ENCODE results near the gene CREBZF. TPM values are rescaled to one million over a fixed set of nuclear protein-coding genes. Genes with fewer than 3 reads are reported as not detected.
A peak's percentile ranks its signal among the peaks of the same experiment; 100 is the strongest.

The CREBZF gene
- total and polyA plus RNA-seq, 2 experiments from 2014 or later = 46.0 to 69.7 TPM

GRCh38 chr11:85709941-85710702 lies 45.2 kb upstream of the CREBZF start:
- no peak for TF ChIP-seq EZH2 (IDR thresholded peaks at IDR 0.05; ENCODE audit: borderline replicate concordance)
- TF ChIP-seq EZH2phosphoT487 (IDR thresholded peaks at IDR 0.05; ENCODE audit: low read depth, severe bottlenecking, unreplicated experiment) = no peak
- TF ChIP-seq, protein P1, sequence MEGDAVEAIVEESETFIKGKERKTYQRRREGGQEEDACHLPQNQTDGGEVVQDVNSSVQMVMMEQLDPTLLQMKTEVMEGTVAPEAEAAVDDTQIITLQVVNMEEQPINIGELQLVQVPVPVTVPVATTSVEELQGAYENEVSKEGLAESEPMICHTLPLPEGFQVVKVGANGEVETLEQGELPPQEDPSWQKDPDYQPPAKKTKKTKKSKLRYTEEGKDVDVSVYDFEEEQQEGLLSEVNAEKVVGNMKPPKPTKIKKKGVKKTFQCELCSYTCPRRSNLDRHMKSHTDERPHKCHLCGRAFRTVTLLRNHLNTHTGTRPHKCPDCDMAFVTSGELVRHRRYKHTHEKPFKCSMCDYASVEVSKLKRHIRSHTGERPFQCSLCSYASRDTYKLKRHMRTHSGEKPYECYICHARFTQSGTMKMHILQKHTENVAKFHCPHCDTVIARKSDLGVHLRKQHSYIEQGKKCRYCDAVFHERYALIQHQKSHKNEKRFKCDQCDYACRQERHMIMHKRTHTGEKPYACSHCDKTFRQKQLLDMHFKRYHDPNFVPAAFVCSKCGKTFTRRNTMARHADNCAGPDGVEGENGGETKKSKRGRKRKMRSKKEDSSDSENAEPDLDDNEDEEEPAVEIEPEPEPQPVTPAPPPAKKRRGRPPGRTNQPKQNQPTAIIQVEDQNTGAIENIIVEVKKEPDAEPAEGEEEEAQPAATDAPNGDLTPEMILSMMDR (IDR thresholded peaks at IDR 0.05; ENCODE audit: poor library complexity) = no peak
- WGBS (ENCODE audit: low lambda C conversion rate, missing lambda C conversion rate) = 71% methylated on average over 5 of the region's 5 CpGs
- Histone ChIP-seq H3K36me3 (replicated peaks; ENCODE audit: insufficient read depth, low read depth) (no peaks in the 10 kb centered on the region), H2AFZ (peak overlapping the region; percentile 17), H3K79me2 (no peaks in the 10 kb centered on the region), H3K4me2 (no peak overlapping the region), H3K27ac (no peak overlapping the region), H3K9me3 (ENCODE audit: low read depth) (no peaks in the 10 kb centered on the region), H3K27me3 (no peaks in the 10 kb centered on the region), H4K20me1 (ENCODE audit: insufficient read depth, poor library complexity, severe bottlenecking) (no peaks in the 10 kb centered on the region), H3K4me3 (no peak overlapping the region), H3K9me2 (replicated peaks; ENCODE audit: insufficient read depth) (no peaks in the 10 kb centered on the region), H3K4me1 (ENCODE audit: insufficient read depth) (no peaks in the 10 kb centered on the region)
- no peak for DNase-seq (ENCODE audit: low spot score)

DNA sequence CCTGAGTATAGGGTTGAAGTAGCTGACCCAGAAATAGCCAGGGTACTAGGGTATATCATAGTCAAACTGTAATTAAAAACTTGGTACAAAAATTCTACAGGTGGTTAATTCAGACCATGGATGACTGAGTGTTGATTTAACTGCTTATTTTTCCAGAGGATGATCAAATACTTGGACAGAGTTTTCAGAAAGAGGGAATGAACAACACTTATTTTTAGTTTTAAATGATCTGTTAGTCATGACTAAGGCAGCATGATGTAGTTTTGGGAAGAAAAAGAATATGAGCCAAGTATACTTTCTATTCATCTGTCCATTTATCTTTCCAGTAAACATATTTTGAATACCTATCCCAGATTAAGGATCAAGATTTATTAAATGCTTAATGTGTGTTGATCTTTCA lies 40.9 kb upstream of the CREBZF start:
- Histone ChIP-seq H3K4me1 (ENCODE audit: insufficient read depth) (no peaks in the 10 kb centered on the region), H3K79me2 (no peaks in the 10 kb centered on the region), H3K9me2 (replicated peaks; ENCODE audit: insufficient read depth) (no peaks in the 10 kb centered on the region), H3K4me2 (no peak overlapping the region), H3K4me3 (no peak overlapping the region), H2AFZ (no peak overlapping the region), H4K20me1 (ENCODE audit: insufficient read depth, poor library complexity, severe bottlenecking) (no peaks in the 10 kb centered on the region), H3K36me3 (replicated peaks; ENCODE audit: insufficient read depth, low read depth) (no peaks in the 10 kb centered on the region), H3K27ac (no peak overlapping the region), H3K9me3 (ENCODE audit: low read depth) (no peaks in the 10 kb centered on the region), H3K27me3 (no peaks in the 10 kb centered on the region)
- TF ChIP-seq, protein P1 (IDR thresholded peaks at IDR 0.05; ENCODE audit: poor library complexity) = no peak
- TF ChIP-seq EZH2 (IDR thresholded peaks at IDR 0.05; ENCODE audit: borderline replicate concordance) (no peak), EZH2phosphoT487 (IDR thresholded peaks at IDR 0.05; ENCODE audit: low read depth, severe bottlenecking, unreplicated experiment) (no peak)
- no peak for DNase-seq (ENCODE audit: low spot score)

DNA sequence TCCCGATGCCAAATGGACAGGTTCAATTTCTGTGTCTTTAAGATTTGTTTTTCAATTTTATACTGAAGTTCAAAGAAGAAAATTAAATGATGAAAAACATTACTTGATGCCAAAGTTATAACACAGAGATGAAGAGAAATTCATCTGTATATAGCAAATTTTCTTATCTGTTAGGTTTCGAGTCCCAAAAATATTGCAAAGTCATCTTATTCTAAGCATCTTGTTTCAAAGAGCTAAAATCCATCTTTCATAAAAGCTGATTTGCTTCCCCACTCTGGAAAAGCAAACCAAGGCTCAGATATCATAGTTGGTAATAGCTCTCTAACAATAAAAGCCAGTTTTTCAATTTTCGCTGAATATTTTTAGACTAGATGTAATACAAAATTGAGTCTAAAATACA lies 40.0 kb upstream of the CREBZF start:
- Histone ChIP-seq H3K27ac (no peak overlapping the region), H3K4me2 (no peak overlapping the region), H4K20me1 (ENCODE audit: insufficient read depth, poor library complexity, severe bottlenecking) (no peaks in the 10 kb centered on the region), H3K36me3 (replicated peaks; ENCODE audit: insufficient read depth, low read depth) (no peaks in the 10 kb centered on the region), H3K4me1 (ENCODE audit: insufficient read depth) (no peaks in the 10 kb centered on the region), H3K4me3 (no peak overlapping the region), H3K9me3 (ENCODE audit: low read depth) (no peaks in the 10 kb centered on the region), H2AFZ (no peak overlapping the region), H3K27me3 (no peaks in the 10 kb centered on the region), H3K9me2 (replicated peaks; ENCODE audit: insufficient read depth) (no peaks in the 10 kb centered on the region), H3K79me2 (no peaks in the 10 kb centered on the region)
- no peak for TF ChIP-seq EZH2phosphoT487 (IDR thresholded peaks at IDR 0.05; ENCODE audit: low read depth, severe bottlenecking, unreplicated experiment)
- no peak for TF ChIP-seq EZH2 (IDR thresholded peaks at IDR 0.05; ENCODE audit: borderline replicate concordance)
- TF ChIP-seq, protein P1 (IDR thresholded peaks at IDR 0.05; ENCODE audit: poor library complexity) = no peak
- DNase-seq (ENCODE audit: low spot score) = no peak
- 91% methylated on average over 3 of the region's 3 CpGs for WGBS (ENCODE audit: low lambda C conversion rate, missing lambda C conversion rate)

Data from hepatocyte (in vitro differentiated cells).